ENCODE measurements around the gene CRYBG2.

The CRYBG2 gene

GRCh38 chr1:26368486-26368885 lies 14.6 kb upstream of the CRYBG2 start:
- Histone ChIP-seq H3K27ac (ENCODE audit: low read length) (no peak overlapping the region), H3K27me3 (replicated peaks; ENCODE audit: insufficient read depth, low read length) (peaks cover 28% of the 10 kb centered on the region), H3K36me3 (replicated peaks; ENCODE audit: insufficient read depth, low read length) (no peaks in the 10 kb centered on the region), H2AFZ (ENCODE audit: low read length) (no peak overlapping the region), H4K20me1 (ENCODE audit: insufficient read depth, low read length) (no peaks in the 10 kb centered on the region), H3F3A (ENCODE audit: insufficient read depth, low read length) (no peaks in the 10 kb centered on the region), H3K79me2 (ENCODE audit: low read length) (no peaks in the 10 kb centered on the region), H3K4me2 (ENCODE audit: low read depth, low read length) (no peak overlapping the region), H3K9me2 (replicated peaks; ENCODE audit: insufficient read depth, low read length) (no peaks in the 10 kb centered on the region), H3K4me1 (ENCODE audit: low read length) (no peaks in the 10 kb centered on the region), H3K9me3 (replicated peaks; ENCODE audit: insufficient read depth, low read length) (no peaks in the 10 kb centered on the region), H3K4me3 (ENCODE audit: low read length) (no peak overlapping the region), H3K9ac (ENCODE audit: low read length) (no peak overlapping the region)
- no peak for DNase-seq
- TF ChIP-seq CTCF (IDR thresholded peaks at IDR 0.05; ENCODE audit: low read length) (no peak), EZH2phosphoT487 (IDR thresholded peaks at IDR 0.05; ENCODE audit: low read length) (no peak), EZH2 (optimal IDR thresholded peaks at IDR 0.05; ENCODE audit: low read depth, low read length) (no peak)

GRCh38 chr1:26368006-26368405 lies 14.1 kb upstream of the CRYBG2 start:
- no peaks in the 10 kb centered on the region for H4K20me1 ChIP-seq (ENCODE audit: insufficient read depth, low read length)
- no peaks in the 10 kb centered on the region for H3F3A ChIP-seq (ENCODE audit: insufficient read depth, low read length)
- no peak overlapping the region for H3K27ac ChIP-seq (ENCODE audit: low read length)
- H3K4me1 ChIP-seq (ENCODE audit: low read length): no peaks in the 10 kb centered on the region
- H3K9me2 ChIP-seq (replicated peaks; ENCODE audit: insufficient read depth, low read length): no peaks in the 10 kb centered on the region
- H3K27me3 ChIP-seq (replicated peaks; ENCODE audit: insufficient read depth, low read length): peaks cover 28% of the 10 kb centered on the region
- no peak for DNase-seq
- H3K9ac ChIP-seq (ENCODE audit: low read length): no peak overlapping the region
- H3K4me3 ChIP-seq (ENCODE audit: low read length): no peak overlapping the region
- H3K36me3 ChIP-seq (replicated peaks; ENCODE audit: insufficient read depth, low read length): no peaks in the 10 kb centered on the region
- H2AFZ ChIP-seq (ENCODE audit: low read length): no peak overlapping the region
- H3K4me2 ChIP-seq (ENCODE audit: low read depth, low read length): no peak overlapping the region
- no peaks in the 10 kb centered on the region for H3K9me3 ChIP-seq (replicated peaks; ENCODE audit: insufficient read depth, low read length)
- no peaks in the 10 kb centered on the region for H3K79me2 ChIP-seq (ENCODE audit: low read length)
- no peak for TF ChIP-seq CTCF (IDR thresholded peaks at IDR 0.05; ENCODE audit: low read length)
- no peak for TF ChIP-seq EZH2 (optimal IDR thresholded peaks at IDR 0.05; ENCODE audit: low read depth, low read length)

GRCh38 chr1:26367441-26367840 lies 13.5 kb upstream of the CRYBG2 start:
- no peaks in the 10 kb centered on the region for H3K4me1 ChIP-seq (ENCODE audit: low read length)
- TF ChIP-seq EZH2phosphoT487 (IDR thresholded peaks at IDR 0.05; ENCODE audit: low read length): no peak
- no peak for TF ChIP-seq CTCF (IDR thresholded peaks at IDR 0.05; ENCODE audit: low read length)
- no peak for TF ChIP-seq EZH2 (optimal IDR thresholded peaks at IDR 0.05; ENCODE audit: low read depth, low read length)

More at GRCh38 chr1:26367441-26367840, 13.5 kb upstream of the CRYBG2 start:
- no peaks in the 10 kb centered on the region for H3K79me2 ChIP-seq (ENCODE audit: low read length)
- H3K36me3 ChIP-seq (replicated peaks; ENCODE audit: insufficient read depth, low read length): no peaks in the 10 kb centered on the region
- H3F3A ChIP-seq (ENCODE audit: insufficient read depth, low read length): no peaks in the 10 kb centered on the region
- H3K27me3 ChIP-seq (replicated peaks; ENCODE audit: insufficient read depth, low read length): peaks cover 28% of the 10 kb centered on the region
- no peak overlapping the region for H2AFZ ChIP-seq (ENCODE audit: low read length)
- H3K27ac ChIP-seq (ENCODE audit: low read length): no peak overlapping the region
- no peak for DNase-seq
- no peak overlapping the region for H3K4me2 ChIP-seq (ENCODE audit: low read depth, low read length)
- H4K20me1 ChIP-seq (ENCODE audit: insufficient read depth, low read length): no peaks in the 10 kb centered on the region
- no peak overlapping the region for H3K4me3 ChIP-seq (ENCODE audit: low read length)
- no peaks in the 10 kb centered on the region for H3K9me2 ChIP-seq (replicated peaks; ENCODE audit: insufficient read depth, low read length)
- no peak overlapping the region for H3K9ac ChIP-seq (ENCODE audit: low read length)
- no peaks in the 10 kb centered on the region for H3K9me3 ChIP-seq (replicated peaks; ENCODE audit: insufficient read depth, low read length)
